Measurements from ENCODE around the gene AKAP9. TPM values are rescaled to one million over a fixed set of nuclear protein-coding genes. Genes with fewer than 3 reads are reported as not detected.
"Not testable (repeated sequence)": the region's sequence is repeated elsewhere in the genome, so short reads cannot be mapped to it uniquely, and the experiment has no call there.

Gene AKAP9
- total RNA-seq, 1 donor from 2014 or later, result 66.9 TPM

GRCh38 chr7:91957232-91957631 is 16.6 kb downstream of the AKAP9 start:
- Mint-ChIP-seq H3K36me3 (ENCODE audit: unreplicated experiment) (no peaks in the 10 kb centered on the region), H3K9me3 (ENCODE audit: unreplicated experiment) (peaks cover 1% of the 10 kb centered on the region), H3K27me3 (ENCODE audit: unreplicated experiment) (no peaks in the 10 kb centered on the region), H3K27ac (ENCODE audit: unreplicated experiment) (no peak overlapping the region), H3K4me3 (ENCODE audit: unreplicated experiment) (no peak overlapping the region), H3K4me1 (ENCODE audit: low read depth, unreplicated experiment) (peaks cover 3% of the 10 kb centered on the region)
- no peak for DNase-seq
- no peak for TF ChIP-seq CTCF (IDR thresholded peaks at IDR 0.05; ENCODE audit: partially characterized antibody, unreplicated experiment)

- Mint-ChIP-seq H3K4me1 (ENCODE audit: low read depth, unreplicated experiment) (peaks cover 3% of the 10 kb centered on the region), H3K9me3 (ENCODE audit: unreplicated experiment) (peaks cover 1% of the 10 kb centered on the region), H3K27me3 (ENCODE audit: unreplicated experiment) (no peaks in the 10 kb centered on the region), H3K27ac (ENCODE audit: unreplicated experiment) (no peak overlapping the region), H3K4me3 (ENCODE audit: unreplicated experiment) (no peak overlapping the region), H3K36me3 (ENCODE audit: unreplicated experiment) (no peaks in the 10 kb centered on the region)
- no peak for TF ChIP-seq CTCF (IDR thresholded peaks at IDR 0.05; ENCODE audit: partially characterized antibody, unreplicated experiment)
- DNase-seq, result no peak
Measured at GRCh38 chr7:91957823-91958222, 17.2 kb downstream of the AKAP9 start.

GRCh38 chr7:91959023-91959422 is 18.4 kb downstream of the AKAP9 start:
- H3K4me1 Mint-ChIP-seq (ENCODE audit: low read depth, unreplicated experiment), result peaks cover 3% of the 10 kb centered on the region
- H3K36me3 Mint-ChIP-seq (ENCODE audit: unreplicated experiment), result no peaks in the 10 kb centered on the region
- H3K9me3 Mint-ChIP-seq (ENCODE audit: unreplicated experiment), result peaks cover 1% of the 10 kb centered on the region
- no peaks in the 10 kb centered on the region for H3K27me3 Mint-ChIP-seq (ENCODE audit: unreplicated experiment)
- no peak for DNase-seq
- no peak for TF ChIP-seq CTCF (IDR thresholded peaks at IDR 0.05; ENCODE audit: partially characterized antibody, unreplicated experiment)
- no peak overlapping the region for H3K27ac Mint-ChIP-seq (ENCODE audit: unreplicated experiment)
- H3K4me3 Mint-ChIP-seq (ENCODE audit: unreplicated experiment), result no peak overlapping the region

- no peak for DNase-seq
- peaks cover 1% of the 10 kb centered on the region for H3K9me3 Mint-ChIP-seq (ENCODE audit: unreplicated experiment)
- H3K27ac Mint-ChIP-seq (ENCODE audit: unreplicated experiment), result no peak overlapping the region
- H3K4me1 Mint-ChIP-seq (ENCODE audit: low read depth, unreplicated experiment), result peaks cover 8% of the 10 kb centered on the region
- TF ChIP-seq CTCF (IDR thresholded peaks at IDR 0.05; ENCODE audit: partially characterized antibody, unreplicated experiment), result no peak
- no peaks in the 10 kb centered on the region for H3K36me3 Mint-ChIP-seq (ENCODE audit: unreplicated experiment)
- H3K27me3 Mint-ChIP-seq (ENCODE audit: unreplicated experiment), result no peaks in the 10 kb centered on the region
- no peak overlapping the region for H3K4me3 Mint-ChIP-seq (ENCODE audit: unreplicated experiment)
Measured at GRCh38 chr7:91961816-91962215, 21.2 kb downstream of the AKAP9 start.

- DNase-seq, result no peak
Measured at GRCh38 chr7:91962419-91962818, 21.8 kb downstream of the AKAP9 start.

GRCh38 chr7:91967513-91967912 is 26.9 kb downstream of the AKAP9 start:
- H3K4me3 Mint-ChIP-seq (ENCODE audit: unreplicated experiment); H3K27ac Mint-ChIP-seq (ENCODE audit: unreplicated experiment); DNase-seq; H3K4me1 Mint-ChIP-seq (ENCODE audit: low read depth, unreplicated experiment); H3K9me3 Mint-ChIP-seq (ENCODE audit: unreplicated experiment); H3K27me3 Mint-ChIP-seq (ENCODE audit: unreplicated experiment); H3K36me3 Mint-ChIP-seq (ENCODE audit: unreplicated experiment): not testable (repeated sequence)

More at GRCh38 chr7:91962419-91962818, 21.8 kb downstream of the AKAP9 start:
- TF ChIP-seq CTCF (IDR thresholded peaks at IDR 0.05; ENCODE audit: partially characterized antibody, unreplicated experiment), result no peak
- no peaks in the 10 kb centered on the region for H3K27me3 Mint-ChIP-seq (ENCODE audit: unreplicated experiment)
- no peaks in the 10 kb centered on the region for H3K36me3 Mint-ChIP-seq (ENCODE audit: unreplicated experiment)
- no peak overlapping the region for H3K4me3 Mint-ChIP-seq (ENCODE audit: unreplicated experiment)
- no peaks in the 10 kb centered on the region for H3K9me3 Mint-ChIP-seq (ENCODE audit: unreplicated experiment)
- H3K27ac Mint-ChIP-seq (ENCODE audit: unreplicated experiment), result no peak overlapping the region
- peaks cover 8% of the 10 kb centered on the region for H3K4me1 Mint-ChIP-seq (ENCODE audit: low read depth, unreplicated experiment)
